ENCODE data around the gene USP40. TPM values are rescaled to one million over a fixed set of nuclear protein-coding genes. Genes with fewer than 3 reads are reported as not detected.
A peak's percentile ranks its signal among the peaks of the same experiment; 100 is the strongest.

Gene USP40
- total RNA-seq, 1 donor from 2014 or later: 41.9 TPM

GRCh38 chr2:233426619-233427342, 139.8 kb downstream of the USP40 start:
- peak; percentile 73 for DNase-seq (ENCODE audit: low read depth)

Other genes starting within 250 kb of the USP40 start
- 8.0 and 20.7 TPM in 2 replicates for gene DGKD, start 212.3 kb downstream of the USP40 start, total RNA-seq
- 0.35 TPM in 2 replicates for gene UGT1A8, start 50.9 kb upstream of the USP40 start, total RNA-seq
- gene UGT1A10, start 69.7 kb upstream of the USP40 start, total RNA-seq: not detected in 2 replicates
- gene UGT1A9, start 105.1 kb upstream of the USP40 start, total RNA-seq: 37.2 and 110 TPM in 2 replicates
- gene UGT1A7, start 115.1 kb upstream of the USP40 start, total RNA-seq: 0.69 and 2.8 TPM in 2 replicates
- gene UGT1A6, start 126.1 kb upstream of the USP40 start, total RNA-seq: 206 and 675 TPM in 2 replicates
- gene UGT1A5, start 146.1 kb upstream of the USP40 start, total RNA-seq: 0.35 and 3.8 TPM in 2 replicates
- 1.2 and 3.8 TPM in 2 replicates for gene UGT1A4, start 152.0 kb upstream of the USP40 start, total RNA-seq
- 0.17 and 4.1 TPM in 2 replicates for gene UGT1A3, start 162.3 kb upstream of the USP40 start, total RNA-seq
- gene UGT1A1, start 193.5 kb upstream of the USP40 start, total RNA-seq: 1.2 and 6.2 TPM in 2 replicates
- 0.15 TPM in 1 of 2 replicates, not detected in the other for gene MROH2A, start 211.5 kb upstream of the USP40 start, total RNA-seq

All from renal cortical epithelial cell (primary cell).